Rectal smooth muscle tissue (tissue), 1 donor: ENCODE data around the gene ANKRD1.

Experiments
- H3K27ac ChIP-seq: one replicate; pipeline ENCODE4 v1.7.0; 2013; ENCODE audit warnings: low read depth, low read length, inconsistent platforms
- H3K27me3 ChIP-seq: one replicate; pipeline ENCODE4 v1.7.0; 2013; ENCODE audit warnings: low read length; ENCODE audit not compliant: control insufficient read depth, insufficient read depth
- H3K36me3 ChIP-seq: one replicate; pipeline ENCODE4 v1.7.0; 2013; ENCODE audit warnings: low read length; ENCODE audit not compliant: control insufficient read depth, insufficient read depth
- H3K4me1 ChIP-seq: one replicate; pipeline ENCODE4 v1.7.0; 2013; ENCODE audit warnings: low read length; ENCODE audit not compliant: control insufficient read depth, insufficient read depth
- H3K4me3 ChIP-seq: one replicate; pipeline ENCODE4 v1.7.0; 2013; ENCODE audit warnings: low read length
- H3K9ac ChIP-seq: one replicate; pipeline ENCODE4 v1.7.0; 2013; ENCODE audit warnings: low read length

ANKRD1 gene

DNA sequence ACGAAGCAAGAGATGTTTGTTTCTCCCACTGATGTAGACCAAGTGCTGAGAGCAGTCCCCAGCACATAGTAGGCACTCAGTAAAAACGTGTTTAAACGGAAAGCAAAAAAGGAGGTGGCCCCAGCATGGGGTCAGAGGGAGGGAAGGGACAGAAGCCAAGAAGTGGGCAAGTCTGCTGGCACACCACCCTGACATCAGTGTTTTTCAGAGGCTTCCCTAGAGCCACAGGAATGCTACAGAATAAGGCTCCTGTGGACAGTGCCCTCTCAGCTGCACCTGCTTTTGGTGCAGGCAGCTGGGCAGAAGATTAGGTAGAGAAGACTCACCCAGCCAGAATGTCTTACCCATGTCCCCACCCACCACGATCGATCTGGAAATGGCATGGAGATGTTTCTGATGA lies 8.3 kb upstream of the ANKRD1 start:
- no peak overlapping the region for H3K9ac ChIP-seq
- no peak overlapping the region for H3K4me3 ChIP-seq
- H3K27ac ChIP-seq = no peak overlapping the region
- no peaks in the 10 kb centered on the region for H3K4me1 ChIP-seq
- H3K36me3 ChIP-seq = no peaks in the 10 kb centered on the region
- H3K27me3 ChIP-seq = no peaks in the 10 kb centered on the region

DNA sequence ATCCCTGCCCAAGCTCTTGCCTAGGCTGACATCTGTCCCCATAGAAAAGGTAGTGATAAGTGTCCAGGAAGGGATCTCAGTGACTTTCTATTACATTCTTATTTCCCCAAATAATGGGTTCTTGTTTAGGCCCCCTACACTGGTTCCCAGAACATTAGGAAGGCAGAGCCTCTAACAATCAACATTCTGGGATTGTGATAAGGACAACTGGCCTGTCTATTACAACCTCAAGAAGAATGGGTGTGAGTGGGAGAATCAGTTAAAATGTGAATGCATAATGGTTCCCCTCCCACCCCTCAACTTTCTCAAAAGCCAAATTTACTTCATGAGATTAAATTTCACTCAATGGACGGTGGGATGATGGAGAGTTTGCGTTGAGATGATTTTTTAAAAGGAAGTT lies 6.4 kb upstream of the ANKRD1 start:
- Histone ChIP-seq H3K27ac (no peak overlapping the region), H3K4me3 (no peak overlapping the region), H3K9ac (no peak overlapping the region), H3K36me3 (no peaks in the 10 kb centered on the region), H3K4me1 (no peaks in the 10 kb centered on the region), H3K27me3 (no peaks in the 10 kb centered on the region)

DNA sequence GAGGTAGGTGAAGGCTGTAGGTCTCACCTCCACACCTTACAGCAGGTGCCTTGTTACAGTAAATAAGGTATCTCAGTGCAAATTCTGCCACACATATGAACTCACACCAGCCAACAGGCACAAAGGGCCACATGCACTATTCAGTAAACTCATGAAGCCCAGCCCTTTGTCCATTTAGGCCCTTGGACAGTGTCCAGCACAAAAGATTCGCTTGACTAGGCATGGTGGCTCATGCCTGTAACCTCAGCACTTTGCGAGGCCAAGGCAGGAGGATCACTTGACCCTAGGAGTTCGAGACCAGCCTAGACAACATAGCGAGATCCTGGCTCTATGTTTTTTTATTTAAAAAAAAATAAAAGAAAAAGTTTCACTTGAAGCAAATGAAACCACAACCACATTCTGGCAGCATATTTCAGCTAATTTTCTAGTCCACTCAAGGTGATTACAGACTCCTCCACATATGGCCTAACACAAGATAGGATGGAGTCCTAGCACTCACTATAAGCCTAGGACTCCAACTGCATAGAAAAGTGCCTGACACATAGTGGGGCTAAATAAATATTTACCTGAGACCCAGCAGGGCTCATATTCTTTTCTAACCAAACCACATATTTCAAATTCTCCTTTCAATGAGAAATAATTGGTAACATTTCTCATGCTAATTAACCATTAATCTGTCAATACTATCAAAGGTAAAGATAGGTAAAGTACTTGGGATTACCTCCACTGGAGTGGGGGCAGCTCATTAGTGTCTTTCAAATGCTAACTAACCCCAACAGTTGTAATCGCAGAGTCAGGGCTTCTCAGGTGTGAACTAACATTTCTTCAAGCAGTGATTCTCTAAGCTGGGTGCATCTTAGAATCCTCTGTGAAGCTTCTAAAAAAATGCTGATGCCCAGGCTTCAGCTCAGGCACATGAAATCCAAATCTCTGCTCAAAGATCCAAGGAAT lies 4.5 kb upstream of the ANKRD1 start:
- H3K4me1 ChIP-seq = no peaks in the 10 kb centered on the region
- H3K9ac ChIP-seq = no peak overlapping the region
- no peaks in the 10 kb centered on the region for H3K36me3 ChIP-seq
- H3K4me3 ChIP-seq = no peak overlapping the region
- H3K27ac ChIP-seq = no peak overlapping the region
- no peaks in the 10 kb centered on the region for H3K27me3 ChIP-seq

GRCh38 chr10:90924552-90924951 lies 3.7 kb upstream of the ANKRD1 start:
- Histone ChIP-seq H3K4me1 (no peaks in the 10 kb centered on the region), H3K4me3 (no peak overlapping the region), H3K27ac (no peak overlapping the region), H3K9ac (no peak overlapping the region), H3K36me3 (no peaks in the 10 kb centered on the region), H3K27me3 (no peaks in the 10 kb centered on the region)

- Histone ChIP-seq H3K9ac (no peak overlapping the region), H3K4me3 (no peak overlapping the region), H3K36me3 (no peaks in the 10 kb centered on the region), H3K27ac (no peak overlapping the region), H3K4me1 (no peaks in the 10 kb centered on the region), H3K27me3 (no peaks in the 10 kb centered on the region)
These were observed 2.3 kb upstream of the ANKRD1 start for GRCh38 chr10:90923111-90923731.

DNA sequence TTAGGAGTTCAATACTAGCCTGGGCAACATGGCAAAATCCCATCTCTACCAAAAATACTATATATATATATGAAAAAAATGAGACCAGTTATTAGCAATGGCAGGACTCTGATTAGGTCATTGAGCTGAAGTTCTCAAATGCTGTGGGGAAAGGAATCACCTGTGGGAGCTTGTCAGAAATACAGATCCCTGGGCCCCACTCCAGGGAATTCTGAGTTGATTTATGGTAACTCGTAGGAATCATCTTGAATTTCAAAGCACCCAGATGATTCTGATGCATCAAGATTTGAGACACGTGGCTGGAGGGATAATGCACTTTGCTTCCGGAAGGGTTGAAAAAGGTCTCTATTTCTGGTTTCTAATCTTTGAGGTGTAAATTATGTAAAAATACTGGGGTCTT lies 1.0 kb upstream of the ANKRD1 start:
- Histone ChIP-seq H3K27ac (no peak overlapping the region), H3K9ac (no peak overlapping the region), H3K4me1 (no peaks in the 10 kb centered on the region), H3K27me3 (no peaks in the 10 kb centered on the region), H3K4me3 (no peak overlapping the region), H3K36me3 (no peaks in the 10 kb centered on the region)

GRCh38 chr10:90919683-90920574 lies 958 bp downstream of the ANKRD1 start:
- Histone ChIP-seq H3K27me3 (no peaks in the 10 kb centered on the region), H3K4me3 (no peak overlapping the region), H3K36me3 (no peaks in the 10 kb centered on the region), H3K9ac (no peak overlapping the region), H3K4me1 (no peaks in the 10 kb centered on the region), H3K27ac (no peak overlapping the region)

GRCh38 chr10:90917968-90918318 lies 2.9 kb downstream of the ANKRD1 start:
- Histone ChIP-seq H3K9ac (no peak overlapping the region), H3K27ac (no peak overlapping the region), H3K36me3 (no peaks in the 10 kb centered on the region)

GRCh38 chr10:90917238-90917967 lies 3.5 kb downstream of the ANKRD1 start:
- H3K27ac ChIP-seq = no peak overlapping the region

More at GRCh38 chr10:90917968-90918318, 2.9 kb downstream of the ANKRD1 start:
- Histone ChIP-seq H3K4me3 (no peak overlapping the region), H3K27me3 (no peaks in the 10 kb centered on the region), H3K4me1 (no peaks in the 10 kb centered on the region)

GRCh38 chr10:90916392-90917237 lies 4.3 kb downstream of the ANKRD1 start:
- no peak overlapping the region for H3K4me3 ChIP-seq

More at GRCh38 chr10:90917238-90917967, 3.5 kb downstream of the ANKRD1 start:
- Histone ChIP-seq H3K27me3 (no peaks in the 10 kb centered on the region), H3K4me1 (no peaks in the 10 kb centered on the region), H3K36me3 (no peaks in the 10 kb centered on the region), H3K4me3 (no peak overlapping the region), H3K9ac (no peak overlapping the region)

GRCh38 chr10:90915766-90916075 lies 5.2 kb downstream of the ANKRD1 start:
- Histone ChIP-seq H3K27ac (no peak overlapping the region), H3K9ac (no peak overlapping the region), H3K4me3 (no peak overlapping the region), H3K4me1 (no peaks in the 10 kb centered on the region), H3K36me3 (no peaks in the 10 kb centered on the region), H3K27me3 (no peaks in the 10 kb centered on the region)

More at GRCh38 chr10:90916392-90917237, 4.3 kb downstream of the ANKRD1 start:
- no peak overlapping the region for H3K27ac ChIP-seq
- no peaks in the 10 kb centered on the region for H3K36me3 ChIP-seq
- no peaks in the 10 kb centered on the region for H3K27me3 ChIP-seq
- no peak overlapping the region for H3K9ac ChIP-seq
- no peaks in the 10 kb centered on the region for H3K4me1 ChIP-seq
